Endothelial cell of umbilical vein (primary cell): ENCODE data around the gene CFAP61.

Experiments used
- CTCF ChIP-seq, 2 donors: IDR thresholded peaks; 1 replicate in 1 of 2; 2 replicates in 1 of 2; pipeline ENCODE4 v1.5.1; 2011; ENCODE audit warnings: low read length in 2 of 2, mild to moderate bottlenecking in 2 of 2, moderate library complexity in 2 of 2, control low read depth in 1 of 2, inconsistent platforms in 1 of 2, low read depth in 1 of 2; ENCODE audit not compliant: insufficient read depth in 1 of 2; ENCODE audit errors: extremely low read depth in 1 of 2
- JUN ChIP-seq: IDR thresholded peaks from 2 replicates; pipeline ENCODE4 v1.6.1; 2011; ENCODE audit warnings: borderline replicate concordance, low read depth; ENCODE audit not compliant: insufficient read length, insufficient read depth

- TF ChIP-seq CTCF (IDR thresholded peaks at IDR 0.05; ENCODE audit: extremely low read depth in 1 of 2, insufficient read depth in 1 of 2, low read depth in 1 of 2, low read length in 2 of 2) (no peak), JUN (no peak)
These were observed 8.1 kb downstream of the CFAP61 start for GRCh38 chr20:20060234-20060998.
